Measurements from ENCODE around the gene WDFY2. TPM values are rescaled to one million over a fixed set of nuclear protein-coding genes. Genes with fewer than 3 reads are reported as not detected.
"Not testable (repeated sequence)": the region's sequence is repeated elsewhere in the genome, so short reads cannot be mapped to it uniquely, and the experiment has no call there.

WDFY2 gene
- 5.6 and 13.6 TPM in 2 replicates for total RNA-seq (2014; rRNA removed; shearing (Covaris generic))

- no peaks in the 10 kb centered on the region for H3K27me3 ChIP-seq (ENCODE audit: control insufficient read depth, insufficient read depth, low read length)
- H3K4me3 ChIP-seq (ENCODE audit: insufficient read depth, low read depth, low read length) = peak within 1 kb of the TSS; percentile 88
- peak; percentile 95 for DNase-seq
- no peaks in the 10 kb centered on the region for H3K36me3 ChIP-seq (replicated peaks; ENCODE audit: control insufficient read depth, insufficient read depth, low read length)
Measured at GRCh38 chr13:51583875-51584730, at the start of gene WDFY2. WDFY2 (plus strand) TSS chr13:51584462; CDS start chr13:51584688, 226 bp downstream.

- no peaks in the 10 kb centered on the region for H3K36me3 ChIP-seq (replicated peaks; ENCODE audit: control insufficient read depth, insufficient read depth, low read length)
- no peak for DNase-seq
- no peak overlapping the region for H3K4me3 ChIP-seq (ENCODE audit: insufficient read depth, low read depth, low read length)
- H3K27me3 ChIP-seq (ENCODE audit: control insufficient read depth, insufficient read depth, low read length) = no peaks in the 10 kb centered on the region
Measured at GRCh38 chr13:51538591-51539179, 45.6 kb upstream of the WDFY2 start.

- DNase-seq = no peak
- Histone ChIP-seq H3K4me3 (ENCODE audit: insufficient read depth, low read depth, low read length) (no peak overlapping the region), H3K36me3 (replicated peaks; ENCODE audit: control insufficient read depth, insufficient read depth, low read length) (no peaks in the 10 kb centered on the region), H3K27me3 (ENCODE audit: control insufficient read depth, insufficient read depth, low read length) (no peaks in the 10 kb centered on the region)
Measured at GRCh38 chr13:51539887-51540286, 44.4 kb upstream of the WDFY2 start.

- Histone ChIP-seq H3K27me3 (ENCODE audit: control insufficient read depth, insufficient read depth, low read length) (no peaks in the 10 kb centered on the region), H3K4me3 (ENCODE audit: insufficient read depth, low read depth, low read length) (no peak overlapping the region), H3K36me3 (replicated peaks; ENCODE audit: control insufficient read depth, insufficient read depth, low read length) (no peaks in the 10 kb centered on the region)
- DNase-seq = no peak
Measured at GRCh38 chr13:51541037-51541436, 43.2 kb upstream of the WDFY2 start.

- Histone ChIP-seq H3K4me3 (ENCODE audit: insufficient read depth, low read depth, low read length) (no peak overlapping the region), H3K27me3 (ENCODE audit: control insufficient read depth, insufficient read depth, low read length) (no peaks in the 10 kb centered on the region), H3K36me3 (replicated peaks; ENCODE audit: control insufficient read depth, insufficient read depth, low read length) (no peaks in the 10 kb centered on the region)
- DNase-seq = no peak
Measured at GRCh38 chr13:51541809-51542258, 42.4 kb upstream of the WDFY2 start.

- Histone ChIP-seq H3K4me3 (ENCODE audit: insufficient read depth, low read depth, low read length) (no peak overlapping the region), H3K36me3 (replicated peaks; ENCODE audit: control insufficient read depth, insufficient read depth, low read length) (no peaks in the 10 kb centered on the region)
- peak; percentile 8 for DNase-seq
Measured at GRCh38 chr13:51542346-51543242, 41.7 kb upstream of the WDFY2 start.

GRCh38 chr13:51545446-51545845, 38.8 kb upstream of the WDFY2 start:
- not testable (repeated sequence) for H3K4me3 ChIP-seq (ENCODE audit: insufficient read depth, low read depth, low read length); H3K27me3 ChIP-seq (ENCODE audit: control insufficient read depth, insufficient read depth, low read length); DNase-seq; H3K36me3 ChIP-seq (replicated peaks; ENCODE audit: control insufficient read depth, insufficient read depth, low read length)

More at GRCh38 chr13:51542346-51543242, 41.7 kb upstream of the WDFY2 start:
- H3K27me3 ChIP-seq (ENCODE audit: control insufficient read depth, insufficient read depth, low read length) = no peaks in the 10 kb centered on the region

GRCh38 chr13:51547425-51548176, 36.7 kb upstream of the WDFY2 start:
- H3K36me3 ChIP-seq (replicated peaks; ENCODE audit: control insufficient read depth, insufficient read depth, low read length) = no peaks in the 10 kb centered on the region
- H3K27me3 ChIP-seq (ENCODE audit: control insufficient read depth, insufficient read depth, low read length) = no peaks in the 10 kb centered on the region
- no peak overlapping the region for H3K4me3 ChIP-seq (ENCODE audit: insufficient read depth, low read depth, low read length)
- no peak for DNase-seq

- no peaks in the 10 kb centered on the region for H3K36me3 ChIP-seq (replicated peaks; ENCODE audit: control insufficient read depth, insufficient read depth, low read length)
- no peaks in the 10 kb centered on the region for H3K27me3 ChIP-seq (ENCODE audit: control insufficient read depth, insufficient read depth, low read length)
- no peak overlapping the region for H3K4me3 ChIP-seq (ENCODE audit: insufficient read depth, low read depth, low read length)
- DNase-seq = peak; percentile 22
Measured at GRCh38 chr13:51549050-51549449, 35.2 kb upstream of the WDFY2 start.

- Histone ChIP-seq H3K36me3 (replicated peaks; ENCODE audit: control insufficient read depth, insufficient read depth, low read length) (no peaks in the 10 kb centered on the region), H3K27me3 (ENCODE audit: control insufficient read depth, insufficient read depth, low read length) (no peaks in the 10 kb centered on the region), H3K4me3 (ENCODE audit: insufficient read depth, low read depth, low read length) (no peak overlapping the region)
- no peak for DNase-seq
Measured at GRCh38 chr13:51549593-51549992, 34.7 kb upstream of the WDFY2 start.

- H3K4me3 ChIP-seq (ENCODE audit: insufficient read depth, low read depth, low read length) = no peak overlapping the region
- no peaks in the 10 kb centered on the region for H3K27me3 ChIP-seq (ENCODE audit: control insufficient read depth, insufficient read depth, low read length)
- no peak for DNase-seq
- H3K36me3 ChIP-seq (replicated peaks; ENCODE audit: control insufficient read depth, insufficient read depth, low read length) = no peaks in the 10 kb centered on the region
Measured at GRCh38 chr13:51550151-51550550, 34.1 kb upstream of the WDFY2 start.

- no peak overlapping the region for H3K4me3 ChIP-seq (ENCODE audit: insufficient read depth, low read depth, low read length)
- no peaks in the 10 kb centered on the region for H3K36me3 ChIP-seq (replicated peaks; ENCODE audit: control insufficient read depth, insufficient read depth, low read length)
- DNase-seq = no peak
- no peaks in the 10 kb centered on the region for H3K27me3 ChIP-seq (ENCODE audit: control insufficient read depth, insufficient read depth, low read length)
Measured at GRCh38 chr13:51551416-51551815, 32.8 kb upstream of the WDFY2 start.

GRCh38 chr13:51552027-51552426, 32.2 kb upstream of the WDFY2 start:
- H3K36me3 ChIP-seq (replicated peaks; ENCODE audit: control insufficient read depth, insufficient read depth, low read length) = no peaks in the 10 kb centered on the region
- H3K4me3 ChIP-seq (ENCODE audit: insufficient read depth, low read depth, low read length) = no peak overlapping the region
- no peaks in the 10 kb centered on the region for H3K27me3 ChIP-seq (ENCODE audit: control insufficient read depth, insufficient read depth, low read length)
- no peak for DNase-seq

GRCh38 chr13:51553531-51553930, 30.7 kb upstream of the WDFY2 start:
- H3K4me3 ChIP-seq (ENCODE audit: insufficient read depth, low read depth, low read length) = no peak overlapping the region
- H3K27me3 ChIP-seq (ENCODE audit: control insufficient read depth, insufficient read depth, low read length) = no peaks in the 10 kb centered on the region
- H3K36me3 ChIP-seq (replicated peaks; ENCODE audit: control insufficient read depth, insufficient read depth, low read length) = no peaks in the 10 kb centered on the region
- no peak for DNase-seq
